HG02759 (cell line): ENCODE measurements around the gene R3HCC1L.

Source experiments
- ATAC-seq: cut with Tn5 transposase; IDR thresholded peaks from one replicate; pipeline ENCODE4 v1.9.1; 2021; ENCODE audit warnings: mild to moderate bottlenecking, moderate library complexity; ENCODE audit not compliant: unreplicated experiment

R3HCC1L gene

GRCh38 chr10:98134431-98135221 lies at the start of gene R3HCC1L:
Gene R3HCC1L, plus strand, starts transcription at chr10:98134657. Its CDS starts 73,458 bp downstream, at chr10:98208115.
- peak; percentile 89 for ATAC-seq

GRCh38 chr10:98085238-98085637 lies 49.2 kb upstream of the R3HCC1L start:
- ATAC-seq = no peak

GRCh38 chr10:98086837-98087708 lies 47.4 kb upstream of the R3HCC1L start:
- ATAC-seq = no peak

- ATAC-seq = no peak
These were observed 46.1 kb upstream of the R3HCC1L start for GRCh38 chr10:98088186-98088971.

GRCh38 chr10:98090822-98091221 lies 43.6 kb upstream of the R3HCC1L start:
- no peak for ATAC-seq

GRCh38 chr10:98096316-98096715 lies 38.1 kb upstream of the R3HCC1L start:
- no peak for ATAC-seq

- ATAC-seq = no peak
These were observed 37.7 kb upstream of the R3HCC1L start for GRCh38 chr10:98096731-98097130.

GRCh38 chr10:98097175-98097574 lies 37.3 kb upstream of the R3HCC1L start:
- ATAC-seq = no peak

- no peak for ATAC-seq
These were observed 36.8 kb upstream of the R3HCC1L start for GRCh38 chr10:98097616-98098015.

GRCh38 chr10:98098247-98098646 lies 36.2 kb upstream of the R3HCC1L start:
- ATAC-seq = no peak

- ATAC-seq = no peak
These were observed 34.0 kb upstream of the R3HCC1L start for GRCh38 chr10:98100476-98100875.

- no peak for ATAC-seq
These were observed 33.1 kb upstream of the R3HCC1L start for GRCh38 chr10:98101366-98101765.

GRCh38 chr10:98104125-98104524 lies 30.3 kb upstream of the R3HCC1L start:
- no peak for ATAC-seq

GRCh38 chr10:98106531-98106930 lies 27.9 kb upstream of the R3HCC1L start:
- no peak for ATAC-seq

- ATAC-seq = no peak
These were observed 26.6 kb upstream of the R3HCC1L start for GRCh38 chr10:98107644-98108430.

- ATAC-seq = no peak
These were observed 24.1 kb upstream of the R3HCC1L start for GRCh38 chr10:98110356-98110755.

- no peak for ATAC-seq
These were observed 19.2 kb upstream of the R3HCC1L start for GRCh38 chr10:98115031-98115787.

GRCh38 chr10:98119891-98120290 lies 14.6 kb upstream of the R3HCC1L start:
- ATAC-seq = no peak

- no peak for ATAC-seq
These were observed 8.4 kb upstream of the R3HCC1L start for GRCh38 chr10:98125940-98126631.
